ENCODE measurements around the gene LHX5. TPM values are rescaled to one million over a fixed set of nuclear protein-coding genes. Genes with fewer than 3 reads are reported as not detected.

Gene LHX5
- total RNA-seq, 1 donor from 2014 or later: 3.1 TPM

DNA sequence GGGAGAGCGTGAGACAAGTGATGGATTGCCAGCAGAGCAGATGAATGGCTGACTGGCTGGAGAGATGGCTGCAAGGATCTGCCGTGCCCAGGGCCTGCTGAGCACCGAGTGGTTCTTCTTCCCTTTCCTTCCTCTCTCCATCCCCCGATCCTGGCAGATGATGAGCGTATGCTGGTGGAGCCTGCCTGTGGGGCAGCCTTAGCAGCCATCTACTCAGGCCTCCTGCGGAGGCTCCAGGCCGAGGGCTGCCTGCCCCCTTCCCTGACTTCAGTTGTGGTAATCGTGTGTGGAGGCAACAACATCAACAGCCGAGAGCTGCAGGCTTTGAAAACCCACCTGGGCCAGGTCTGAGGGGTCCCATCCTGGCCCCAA, 34.0 kb downstream of the LHX5 start:
- Mint-ChIP-seq H3K4me3 (ENCODE audit: unreplicated experiment) (no peak overlapping the region), H3K27me3 (ENCODE audit: unreplicated experiment) (no peaks in the 10 kb centered on the region), H3K27ac (ENCODE audit: unreplicated experiment) (no peak overlapping the region), H3K36me3 (ENCODE audit: unreplicated experiment) (no peaks in the 10 kb centered on the region), H3K9me3 (ENCODE audit: unreplicated experiment) (no peaks in the 10 kb centered on the region), H3K4me1 (ENCODE audit: low read depth, unreplicated experiment) (no peaks in the 10 kb centered on the region)
- no peak for DNase-seq
- TF ChIP-seq CTCF (IDR thresholded peaks at IDR 0.05; ENCODE audit: partially characterized antibody, unreplicated experiment): no peak

- Mint-ChIP-seq H3K36me3 (ENCODE audit: unreplicated experiment) (no peaks in the 10 kb centered on the region), H3K4me1 (ENCODE audit: low read depth, unreplicated experiment) (no peaks in the 10 kb centered on the region)
- no peak for DNase-seq
These were observed 34.5 kb downstream of the LHX5 start for GRCh38 chr12:113436993-113437728.

DNA sequence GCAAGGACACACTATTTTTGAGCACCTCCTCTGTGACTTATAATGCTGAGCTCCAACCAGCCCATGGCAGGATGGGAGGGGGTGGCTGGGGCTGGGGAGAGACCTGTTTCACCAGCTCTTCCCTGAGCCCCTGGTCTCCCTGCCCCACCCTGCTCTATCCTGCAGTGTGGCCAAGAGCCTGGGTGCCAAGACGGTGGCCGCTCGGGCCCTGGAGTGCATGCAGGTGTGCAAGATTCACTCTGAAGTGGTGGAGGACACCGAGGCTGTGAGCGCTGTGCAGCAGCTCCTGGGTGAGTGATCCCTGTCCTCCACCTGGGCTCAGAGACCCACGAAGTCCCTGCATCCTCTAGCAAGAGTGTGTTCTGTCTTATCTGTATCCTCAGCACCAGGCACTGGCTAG, 35.1 kb downstream of the LHX5 start:
- Mint-ChIP-seq H3K9me3 (ENCODE audit: unreplicated experiment) (peaks cover 1% of the 10 kb centered on the region), H3K27me3 (ENCODE audit: unreplicated experiment) (no peaks in the 10 kb centered on the region), H3K4me1 (ENCODE audit: low read depth, unreplicated experiment) (no peaks in the 10 kb centered on the region), H3K36me3 (ENCODE audit: unreplicated experiment) (no peaks in the 10 kb centered on the region), H3K4me3 (ENCODE audit: unreplicated experiment) (no peak overlapping the region), H3K27ac (ENCODE audit: unreplicated experiment) (no peak overlapping the region)
- TF ChIP-seq CTCF (IDR thresholded peaks at IDR 0.05; ENCODE audit: partially characterized antibody, unreplicated experiment): no peak
- no peak for DNase-seq

More at GRCh38 chr12:113436993-113437728, 34.5 kb downstream of the LHX5 start:
- no peak overlapping the region for H3K4me3 Mint-ChIP-seq (ENCODE audit: unreplicated experiment)
- H3K27me3 Mint-ChIP-seq (ENCODE audit: unreplicated experiment): no peaks in the 10 kb centered on the region
- peaks cover 1% of the 10 kb centered on the region for H3K9me3 Mint-ChIP-seq (ENCODE audit: unreplicated experiment)
- TF ChIP-seq CTCF (IDR thresholded peaks at IDR 0.05; ENCODE audit: partially characterized antibody, unreplicated experiment): no peak
- H3K27ac Mint-ChIP-seq (ENCODE audit: unreplicated experiment): no peak overlapping the region

DNA sequence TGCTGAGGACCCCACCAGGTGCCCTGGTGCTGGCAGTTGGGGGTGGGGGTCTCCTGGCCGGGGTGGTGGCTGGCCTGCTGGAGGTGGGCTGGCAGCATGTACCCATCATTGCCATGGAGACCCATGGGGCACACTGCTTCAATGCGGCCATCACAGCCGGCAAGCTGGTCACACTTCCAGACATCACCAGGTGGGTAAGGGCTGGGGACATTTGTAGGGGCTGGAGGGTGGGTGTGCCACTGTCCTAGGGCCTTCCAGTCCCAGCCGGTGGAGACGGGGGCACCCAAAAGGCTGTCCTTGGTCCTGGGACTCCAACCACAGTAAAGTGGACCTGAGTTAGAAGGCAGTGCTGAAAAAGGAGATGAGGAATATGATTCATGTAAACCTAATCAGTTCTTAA, 36.3 kb downstream of the LHX5 start:
- Mint-ChIP-seq H3K4me3 (ENCODE audit: unreplicated experiment) (no peak overlapping the region), H3K9me3 (ENCODE audit: unreplicated experiment) (peaks cover 1% of the 10 kb centered on the region), H3K4me1 (ENCODE audit: low read depth, unreplicated experiment) (no peaks in the 10 kb centered on the region), H3K27me3 (ENCODE audit: unreplicated experiment) (peaks cover 2% of the 10 kb centered on the region), H3K36me3 (ENCODE audit: unreplicated experiment) (no peaks in the 10 kb centered on the region), H3K27ac (ENCODE audit: unreplicated experiment) (no peak overlapping the region)
- DNase-seq: no peak
- no peak for TF ChIP-seq CTCF (IDR thresholded peaks at IDR 0.05; ENCODE audit: partially characterized antibody, unreplicated experiment)

DNA sequence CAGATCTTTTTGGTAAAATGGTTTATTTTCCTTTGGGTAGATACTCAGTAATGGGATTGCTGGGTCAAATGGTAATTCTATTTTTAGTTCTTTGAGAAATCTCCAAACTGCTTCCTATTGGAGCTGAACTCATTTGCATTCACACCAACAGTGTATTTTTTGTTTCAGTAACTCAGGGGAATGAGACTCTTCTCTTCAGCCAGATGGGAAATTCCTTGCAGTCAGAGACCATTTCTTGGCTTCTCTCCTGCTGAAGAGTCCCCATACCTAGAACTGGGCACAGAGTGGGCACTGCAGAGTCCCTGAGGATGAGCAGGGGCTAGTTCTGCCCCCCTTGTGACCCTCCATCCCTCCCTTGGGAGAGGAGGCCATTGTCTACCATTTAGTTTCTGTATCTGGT, 38.7 kb downstream of the LHX5 start:
- no peak for TF ChIP-seq CTCF (IDR thresholded peaks at IDR 0.05; ENCODE audit: partially characterized antibody, unreplicated experiment)
- H3K4me1 Mint-ChIP-seq (ENCODE audit: low read depth, unreplicated experiment): no peaks in the 10 kb centered on the region
- peaks cover 4% of the 10 kb centered on the region for H3K9me3 Mint-ChIP-seq (ENCODE audit: unreplicated experiment)
- peaks cover 2% of the 10 kb centered on the region for H3K27me3 Mint-ChIP-seq (ENCODE audit: unreplicated experiment)
- H3K4me3 Mint-ChIP-seq (ENCODE audit: unreplicated experiment): no peak overlapping the region
- no peak for DNase-seq
- H3K27ac Mint-ChIP-seq (ENCODE audit: unreplicated experiment): no peak overlapping the region
- no peaks in the 10 kb centered on the region for H3K36me3 Mint-ChIP-seq (ENCODE audit: unreplicated experiment)

All from glutamatergic neuron (in vitro differentiated cells).